ENCODE results near the gene SLIT1. TPM values are rescaled to one million over a fixed set of nuclear protein-coding genes. Genes with fewer than 3 reads are reported as not detected.

SLIT1 gene
- total RNA-seq, 4 donors from 2014 or later: not detected

DNA sequence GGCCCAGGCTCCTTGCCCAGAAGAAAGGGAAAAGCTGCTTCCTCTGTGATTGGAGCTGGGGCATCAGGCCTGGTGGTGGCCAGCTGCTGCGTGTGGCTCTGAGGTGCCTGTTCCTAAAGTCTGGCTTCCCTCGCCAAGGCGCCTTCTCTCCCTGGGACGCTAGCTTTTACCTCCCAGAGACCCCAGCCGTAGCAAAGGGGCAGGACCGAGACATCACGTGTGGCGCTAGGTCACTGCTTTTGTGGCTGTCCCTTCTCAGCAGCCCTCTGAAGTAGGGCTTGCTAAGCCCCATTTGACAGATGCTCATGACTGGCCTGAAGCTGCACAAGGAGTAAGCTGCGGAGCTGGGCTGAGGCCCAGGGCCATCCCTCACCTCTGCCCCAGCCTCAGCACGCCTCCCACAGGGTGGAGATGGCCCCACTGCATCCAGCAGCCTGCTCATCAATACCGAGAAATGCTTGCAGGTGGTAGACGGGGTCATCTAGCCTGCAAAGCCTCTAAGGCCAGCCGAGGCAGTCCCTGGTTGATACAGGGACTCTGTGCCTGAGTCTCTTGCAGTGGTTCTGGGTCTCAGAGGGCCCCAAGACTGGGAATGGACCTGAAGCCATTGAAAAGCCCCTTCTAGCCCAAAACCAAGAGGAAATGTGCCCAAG is 182.5 kb downstream of the SLIT1 start:
- WGBS, 2 donors: 91 to 94% methylated on average over 10 to 13 of the region's 13 CpGs
- no peak overlapping the region for H3K4me3 ChIP-seq (ENCODE audit: low read depth, poor library complexity, severe bottlenecking)
- DNase-seq (ENCODE audit: low spot score in 2 of 2): no peak
- TF ChIP-seq, protein P1, sequence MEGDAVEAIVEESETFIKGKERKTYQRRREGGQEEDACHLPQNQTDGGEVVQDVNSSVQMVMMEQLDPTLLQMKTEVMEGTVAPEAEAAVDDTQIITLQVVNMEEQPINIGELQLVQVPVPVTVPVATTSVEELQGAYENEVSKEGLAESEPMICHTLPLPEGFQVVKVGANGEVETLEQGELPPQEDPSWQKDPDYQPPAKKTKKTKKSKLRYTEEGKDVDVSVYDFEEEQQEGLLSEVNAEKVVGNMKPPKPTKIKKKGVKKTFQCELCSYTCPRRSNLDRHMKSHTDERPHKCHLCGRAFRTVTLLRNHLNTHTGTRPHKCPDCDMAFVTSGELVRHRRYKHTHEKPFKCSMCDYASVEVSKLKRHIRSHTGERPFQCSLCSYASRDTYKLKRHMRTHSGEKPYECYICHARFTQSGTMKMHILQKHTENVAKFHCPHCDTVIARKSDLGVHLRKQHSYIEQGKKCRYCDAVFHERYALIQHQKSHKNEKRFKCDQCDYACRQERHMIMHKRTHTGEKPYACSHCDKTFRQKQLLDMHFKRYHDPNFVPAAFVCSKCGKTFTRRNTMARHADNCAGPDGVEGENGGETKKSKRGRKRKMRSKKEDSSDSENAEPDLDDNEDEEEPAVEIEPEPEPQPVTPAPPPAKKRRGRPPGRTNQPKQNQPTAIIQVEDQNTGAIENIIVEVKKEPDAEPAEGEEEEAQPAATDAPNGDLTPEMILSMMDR (IDR thresholded peaks at IDR 0.05): no peak
- no peak for TF ChIP-seq POLR2A (IDR thresholded peaks at IDR 0.05)
- intact Hi-C loops (cut with DNase I; ENCODE audit: low total_unique reads): no loop called here

DNA sequence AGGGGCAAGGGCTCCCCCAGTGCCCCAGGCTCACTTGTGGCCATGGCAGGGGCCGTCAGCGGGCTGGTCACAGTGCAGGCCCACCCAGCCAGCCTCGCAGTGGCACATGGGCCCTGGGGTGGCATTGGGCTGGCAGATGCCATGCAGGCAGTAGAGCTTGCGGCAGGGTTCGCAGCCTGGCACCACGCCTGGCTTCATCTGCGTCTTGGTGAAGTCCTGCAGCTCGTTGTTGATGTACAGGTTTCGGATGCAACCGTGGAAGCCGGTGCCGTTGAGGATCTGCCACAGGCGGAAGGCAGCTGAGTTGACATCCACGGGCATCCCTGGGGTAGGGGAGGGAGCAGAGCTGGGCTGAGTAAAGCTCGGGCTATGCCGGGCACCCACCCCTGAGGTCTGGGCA is 183.1 kb downstream of the SLIT1 start:
- TF ChIP-seq, protein P1 (IDR thresholded peaks at IDR 0.05): no peak
- no peak for TF ChIP-seq POLR2A (IDR thresholded peaks at IDR 0.05)
- H3K4me3 ChIP-seq (ENCODE audit: low read depth, poor library complexity, severe bottlenecking): no peak overlapping the region
- WGBS, 2 donors: 91 to 92% methylated on average over 11 to 16 of the region's 16 CpGs
- no peak for DNase-seq (ENCODE audit: low spot score in 2 of 2)
- intact Hi-C loops (cut with DNase I; ENCODE audit: low total_unique reads): no loop called here

DNA sequence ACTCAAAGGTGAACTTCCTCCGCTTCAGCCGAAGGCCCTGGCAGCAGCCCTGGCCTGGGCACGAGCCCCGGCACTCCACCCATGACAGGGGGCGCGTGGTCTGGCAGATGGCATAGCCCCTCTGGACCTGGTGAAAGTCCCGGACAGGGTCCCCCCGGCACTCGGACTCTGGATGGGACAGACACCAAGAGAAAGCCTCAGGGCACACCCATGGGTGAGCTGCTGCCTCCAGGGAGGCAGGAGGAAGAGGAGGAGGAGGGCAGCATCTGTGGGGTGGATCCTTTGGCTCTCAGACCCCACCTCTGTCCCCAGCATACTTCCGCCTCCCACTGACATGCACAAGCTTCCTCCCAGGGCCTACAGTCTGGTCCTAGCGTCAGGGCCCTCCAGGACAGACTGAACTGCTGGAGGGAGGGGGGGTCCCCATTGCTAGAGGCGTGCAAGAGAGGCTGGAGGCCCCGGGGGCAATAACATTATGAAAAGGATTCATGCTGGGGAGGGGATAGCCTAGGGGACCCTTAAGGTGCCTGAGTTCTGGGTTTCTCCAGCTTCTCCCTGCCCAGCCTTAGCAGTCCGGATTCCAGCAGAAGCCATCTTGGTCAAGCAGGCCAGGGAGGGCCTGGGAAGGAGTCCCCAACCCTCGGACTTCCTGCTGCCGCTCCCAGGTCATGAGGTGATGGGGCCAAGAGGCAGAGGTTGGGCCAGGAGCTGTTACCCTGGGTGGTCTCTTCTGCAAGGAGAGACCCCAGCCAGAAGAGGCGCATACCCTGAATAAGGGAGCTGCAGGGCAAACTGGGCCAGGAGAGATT is 184.4 kb downstream of the SLIT1 start:
- intact Hi-C loops (cut with DNase I; ENCODE audit: low total_unique reads): no loop called here
- TF ChIP-seq, protein P1 (IDR thresholded peaks at IDR 0.05): no peak
- TF ChIP-seq POLR2A (IDR thresholded peaks at IDR 0.05): no peak
- no peak overlapping the region for H3K4me3 ChIP-seq (ENCODE audit: low read depth, poor library complexity, severe bottlenecking)
- 83 to 84% methylated on average over 11 to 17 of the region's 17 CpGs for WGBS, 2 donors
- no peak for DNase-seq (ENCODE audit: low spot score in 2 of 2)

DNA sequence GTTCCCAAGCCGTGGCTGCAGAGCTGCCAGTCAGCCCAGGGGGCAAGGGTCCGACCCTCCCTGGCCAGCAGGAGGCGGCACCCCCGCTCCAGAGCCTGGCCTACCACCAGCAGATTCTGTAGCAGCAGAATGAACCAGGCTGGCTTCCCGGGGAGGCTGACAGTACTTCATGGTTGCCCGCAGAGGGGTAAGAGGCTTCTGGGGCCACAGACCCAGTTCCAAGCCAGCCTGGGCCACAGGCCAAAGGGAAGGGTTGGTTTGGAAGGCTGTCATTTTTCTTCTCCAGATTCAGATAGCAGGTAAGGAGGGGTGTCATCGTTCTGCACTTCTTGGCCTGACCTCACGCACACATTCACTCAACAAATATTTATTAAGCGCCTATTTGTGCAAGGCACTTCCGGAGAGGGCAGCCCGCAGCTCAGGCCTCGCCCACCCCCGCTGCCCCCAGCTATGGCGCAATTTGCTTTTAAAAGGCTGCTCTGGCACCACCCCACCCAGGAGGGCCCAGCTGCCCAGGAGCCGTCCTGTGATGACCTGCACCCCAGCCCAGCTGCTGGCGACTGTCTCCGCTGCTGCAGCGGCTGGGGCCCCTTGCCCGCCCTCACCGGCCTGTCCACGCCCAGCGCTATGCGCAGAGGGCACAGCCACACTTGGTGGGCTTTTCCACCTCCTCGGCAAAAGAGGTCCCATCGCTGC is 185.1 kb downstream of the SLIT1 start:
- WGBS, 2 donors: 78 to 88% methylated on average over 16 to 25 of the region's 25 CpGs
- intact Hi-C loops (cut with DNase I; ENCODE audit: low total_unique reads): no loop called here
- no peak for DNase-seq (ENCODE audit: low spot score in 2 of 2)
- TF ChIP-seq, protein P1 (IDR thresholded peaks at IDR 0.05): no peak
- TF ChIP-seq POLR2A (IDR thresholded peaks at IDR 0.05): no peak
- no peak overlapping the region for H3K4me3 ChIP-seq (ENCODE audit: low read depth, poor library complexity, severe bottlenecking)

DNA sequence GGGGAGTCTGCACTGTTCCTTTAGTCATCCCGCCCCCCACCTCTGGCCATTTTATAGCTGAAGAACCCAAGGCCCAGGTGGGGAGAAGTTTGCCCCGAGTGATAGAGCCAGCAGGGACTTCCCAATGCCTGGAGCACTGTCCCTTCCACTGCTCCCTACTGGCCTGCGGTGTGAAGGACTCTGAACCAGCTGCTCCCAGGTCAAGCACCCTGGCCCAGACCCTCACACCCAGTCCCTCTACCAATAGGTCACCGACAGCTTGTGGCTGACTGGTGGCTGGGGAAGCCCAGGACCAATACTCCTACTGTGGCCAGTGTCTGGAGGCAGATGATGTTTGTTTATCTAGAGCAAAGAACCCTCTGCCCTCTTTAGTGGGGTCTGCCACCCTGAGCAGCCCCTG is 185.8 kb downstream of the SLIT1 start:
- H3K4me3 ChIP-seq (ENCODE audit: low read depth, poor library complexity, severe bottlenecking): no peak overlapping the region
- TF ChIP-seq POLR2A (IDR thresholded peaks at IDR 0.05): no peak
- TF ChIP-seq, protein P1 (IDR thresholded peaks at IDR 0.05): no peak
- 92 to 93% methylated on average over 3 to 4 of the region's 4 CpGs for WGBS, 2 donors
- intact Hi-C loops (cut with DNase I; ENCODE audit: low total_unique reads): no loop called here
- DNase-seq (ENCODE audit: low spot score in 2 of 2): no peak

Data from lower leg skin (tissue), 4 donors.